Measurements from ENCODE around the gene RAPGEF2.

Gene RAPGEF2

DNA sequence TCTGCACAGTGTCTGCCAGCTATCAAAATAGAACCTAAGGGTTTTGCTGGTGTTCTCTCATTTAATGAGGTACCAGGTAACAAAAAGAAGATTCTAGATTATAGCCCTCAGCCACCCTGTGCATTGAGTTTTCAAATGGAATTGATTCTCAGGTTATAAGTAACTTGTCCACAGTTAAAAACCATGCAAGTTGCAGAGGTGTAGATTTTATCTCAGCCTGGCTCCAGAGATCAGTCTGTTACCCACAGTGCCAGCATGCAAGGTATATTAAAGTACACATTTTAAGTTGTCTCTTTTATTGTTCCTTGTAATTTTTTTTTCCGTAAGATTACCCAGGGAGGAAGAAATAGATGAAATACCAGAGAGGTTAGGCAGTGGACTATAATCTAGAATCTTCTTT, 59.7 kb downstream of the RAPGEF2 start:
- CTCF ChIA-PET = interaction anchor here (0.6 kb wide), 1 partner anchor 248 kb away, joined by 3 read pairs; no protein-coding TSS in a partner anchor
- no peak for DNase-seq (ENCODE audit: extremely low spot score)
- POLR2A ChIA-PET = interaction anchor here (0.6 kb wide), 1 partner anchor 56 kb away, joined by 4 read pairs; no protein-coding TSS in a partner anchor

DNA sequence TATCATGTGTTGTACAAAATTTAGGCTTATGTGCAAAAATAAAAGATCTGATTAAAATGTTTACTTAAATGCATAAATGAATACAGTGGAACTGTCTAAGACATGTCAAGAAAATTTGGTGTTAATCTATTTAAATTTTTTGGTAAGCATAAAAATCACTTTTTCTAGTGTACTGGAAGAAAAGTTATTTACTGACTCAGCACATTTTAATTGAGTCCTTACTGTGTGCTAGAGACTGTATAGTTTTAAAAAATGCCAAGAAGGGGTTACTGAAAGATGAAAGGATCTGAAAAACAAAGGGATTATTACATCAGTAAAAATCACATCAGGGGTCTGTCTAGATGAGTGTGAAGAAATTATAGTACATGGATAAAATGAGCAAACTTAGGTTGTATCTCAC, 60.6 kb downstream of the RAPGEF2 start:
- ChIA-PET POLR2A (no interaction called here), CTCF (no interaction called here)

More for the DNA sequence above, 59.7 kb downstream of the RAPGEF2 start:
- TF ChIP-seq SUZ12 (IDR thresholded peaks at IDR 0.05) (no peak), FOXK2 (IDR thresholded peaks at IDR 0.05) (no peak), CTBP1 (IDR thresholded peaks at IDR 0.05; ENCODE audit: borderline replicate concordance) (no peak), LEF1 (IDR thresholded peaks at IDR 0.05; ENCODE audit: borderline replicate concordance) (no peak), BHLHE40 (IDR thresholded peaks at IDR 0.05; ENCODE audit: borderline replicate concordance) (no peak), L3MBTL2 (conservative IDR thresholded peaks at IDR 0.05) (no peak), TARDBP (IDR thresholded peaks at IDR 0.05) (no peak), SP1 (IDR thresholded peaks at IDR 0.05) (no peak), ELF4 (IDR thresholded peaks at IDR 0.05) (no peak), FOXM1 (IDR thresholded peaks at IDR 0.05; ENCODE audit: borderline replicate concordance) (no peak), ARNT (IDR thresholded peaks at IDR 0.05) (no peak), ZNF384 (IDR thresholded peaks at IDR 0.05) (no peak)

DNA sequence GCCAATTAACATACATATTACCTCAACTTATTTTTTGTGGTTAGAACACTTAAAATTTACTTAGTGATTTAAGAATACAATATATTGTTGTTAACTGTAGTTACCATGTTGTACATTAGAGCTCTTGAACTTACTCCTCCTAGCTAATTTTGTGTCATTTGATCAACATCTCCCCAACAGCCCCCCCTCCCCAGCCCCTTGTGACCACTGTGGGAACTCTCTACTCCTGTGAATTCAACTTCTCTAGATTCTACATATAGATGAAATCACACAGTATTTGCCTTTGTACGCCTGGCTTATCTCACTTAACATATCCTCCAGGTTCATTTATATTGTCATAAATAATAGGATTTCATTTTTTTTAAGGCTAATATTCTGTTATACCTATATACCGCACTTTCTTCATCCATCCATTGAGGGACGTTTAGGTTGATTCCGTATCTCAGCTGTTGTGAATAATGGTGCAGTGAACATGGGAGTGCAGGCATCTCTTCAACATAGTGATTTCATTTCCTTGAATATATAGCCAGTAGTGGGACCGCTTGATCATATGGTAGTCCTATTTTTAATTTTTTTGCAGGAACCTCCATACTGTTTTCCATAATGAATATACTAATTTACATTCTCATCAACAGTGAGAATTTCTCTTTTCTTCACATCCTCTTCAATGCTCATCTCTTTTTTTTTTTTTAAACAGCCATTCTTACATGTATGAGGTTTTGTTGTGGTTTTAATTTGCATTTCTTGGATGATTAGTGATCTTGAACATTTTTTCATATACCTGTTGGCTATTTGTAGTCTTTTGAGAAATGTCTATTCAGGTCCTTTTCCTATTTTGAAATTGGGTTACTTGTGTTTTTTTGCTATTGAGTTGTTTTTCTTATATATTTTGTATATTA, 66.8 kb downstream of the RAPGEF2 start:
- ChIA-PET CTCF (no interaction called here), POLR2A (no interaction called here)
- no peak for TF ChIP-seq CTBP1 (IDR thresholded peaks at IDR 0.05; ENCODE audit: borderline replicate concordance)
- TF ChIP-seq ZNF384 (IDR thresholded peaks at IDR 0.05) = no peak
- TF ChIP-seq FOXM1 (IDR thresholded peaks at IDR 0.05; ENCODE audit: borderline replicate concordance) = no peak
- TF ChIP-seq BHLHE40 (IDR thresholded peaks at IDR 0.05; ENCODE audit: borderline replicate concordance) = no peak
- no peak for TF ChIP-seq SP1 (IDR thresholded peaks at IDR 0.05)
- no peak for TF ChIP-seq FOXK2 (IDR thresholded peaks at IDR 0.05)
- TF ChIP-seq TARDBP (IDR thresholded peaks at IDR 0.05) = no peak
- no peak for DNase-seq (ENCODE audit: extremely low spot score)

More for the DNA sequence above, 60.6 kb downstream of the RAPGEF2 start:
- DNase-seq (ENCODE audit: extremely low spot score) = no peak
- TF ChIP-seq FOXM1 (IDR thresholded peaks at IDR 0.05; ENCODE audit: borderline replicate concordance) (no peak), HDGF (IDR thresholded peaks at IDR 0.05; ENCODE audit: borderline replicate concordance) (no peak), LEF1 (IDR thresholded peaks at IDR 0.05; ENCODE audit: borderline replicate concordance) (no peak), FOXA1 (IDR thresholded peaks at IDR 0.05) (no peak), TARDBP (IDR thresholded peaks at IDR 0.05) (no peak), SP1 (IDR thresholded peaks at IDR 0.05) (no peak), ZNF384 (IDR thresholded peaks at IDR 0.05) (no peak), FOXK2 (IDR thresholded peaks at IDR 0.05) (no peak), CTBP1 (IDR thresholded peaks at IDR 0.05; ENCODE audit: borderline replicate concordance) (no peak), NFRKB (IDR thresholded peaks at IDR 0.05) (no peak), ELF4 (IDR thresholded peaks at IDR 0.05) (no peak), L3MBTL2 (conservative IDR thresholded peaks at IDR 0.05) (no peak), SUZ12 (IDR thresholded peaks at IDR 0.05) (no peak), ARNT (IDR thresholded peaks at IDR 0.05) (no peak), BHLHE40 (IDR thresholded peaks at IDR 0.05; ENCODE audit: borderline replicate concordance) (no peak)
- TF ChIP-seq, protein P1, sequence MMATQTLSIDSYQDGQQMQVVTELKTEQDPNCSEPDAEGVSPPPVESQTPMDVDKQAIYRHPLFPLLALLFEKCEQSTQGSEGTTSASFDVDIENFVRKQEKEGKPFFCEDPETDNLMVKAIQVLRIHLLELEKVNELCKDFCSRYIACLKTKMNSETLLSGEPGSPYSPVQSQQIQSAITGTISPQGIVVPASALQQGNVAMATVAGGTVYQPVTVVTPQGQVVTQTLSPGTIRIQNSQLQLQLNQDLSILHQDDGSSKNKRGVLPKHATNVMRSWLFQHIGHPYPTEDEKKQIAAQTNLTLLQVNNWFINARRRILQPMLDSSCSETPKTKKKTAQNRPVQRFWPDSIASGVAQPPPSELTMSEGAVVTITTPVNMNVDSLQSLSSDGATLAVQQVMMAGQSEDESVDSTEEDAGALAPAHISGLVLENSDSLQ (IDR thresholded peaks at IDR 0.05) = no peak

DNA sequence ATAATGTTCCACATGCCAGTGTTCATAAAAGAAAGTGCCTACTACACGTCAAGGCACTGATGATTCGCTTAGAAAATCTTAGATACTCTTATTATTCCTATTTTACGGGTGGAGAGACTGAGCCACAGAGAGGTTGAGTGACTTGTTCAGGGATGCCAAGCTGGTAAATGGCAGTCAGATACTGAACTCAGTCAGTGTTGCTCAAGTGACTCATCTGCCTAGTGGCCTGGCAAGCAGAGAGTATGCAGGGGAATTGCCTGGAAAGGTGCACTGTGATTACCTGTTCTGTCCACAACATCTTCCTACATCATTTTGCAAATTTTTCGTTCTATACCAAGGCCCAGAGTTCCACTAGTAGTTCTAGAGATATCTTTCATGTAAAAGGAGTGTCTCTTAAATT, 68.4 kb downstream of the RAPGEF2 start:
- TF ChIP-seq ZNF384 (IDR thresholded peaks at IDR 0.05) (no peak), LEF1 (IDR thresholded peaks at IDR 0.05; ENCODE audit: borderline replicate concordance) (no peak), ARNT (IDR thresholded peaks at IDR 0.05) (no peak), FOXA1 (IDR thresholded peaks at IDR 0.05) (no peak), SP1 (IDR thresholded peaks at IDR 0.05) (no peak), NFRKB (IDR thresholded peaks at IDR 0.05) (no peak), FOXK2 (IDR thresholded peaks at IDR 0.05) (no peak), L3MBTL2 (conservative IDR thresholded peaks at IDR 0.05) (no peak), FOXM1 (IDR thresholded peaks at IDR 0.05; ENCODE audit: borderline replicate concordance) (no peak)
- POLR2A ChIA-PET = no interaction called here
- CTCF ChIA-PET = no interaction called here

DNA sequence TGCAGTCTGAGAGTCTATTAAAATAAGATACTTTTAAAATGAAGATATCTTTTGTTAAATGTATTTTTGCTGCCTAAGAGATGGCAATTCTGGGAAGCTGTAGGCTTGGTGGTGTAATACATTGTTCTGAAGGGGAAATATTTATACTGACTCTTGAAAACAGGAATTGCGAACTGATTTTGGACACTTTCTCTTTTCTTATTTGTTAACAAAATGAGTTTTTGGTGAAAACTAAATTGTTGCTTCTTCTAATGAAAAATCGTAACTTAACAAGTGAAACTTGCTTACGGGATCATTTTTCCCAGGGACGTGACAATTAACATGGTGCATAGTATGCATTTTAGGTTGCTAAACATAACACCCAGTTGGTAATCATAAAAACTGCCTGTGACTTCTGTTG, 71.0 kb downstream of the RAPGEF2 start:
- CTCF ChIA-PET = interaction anchor here (0.9 kb wide), 1 partner anchor 77 kb away, joined by 5 read pairs; no protein-coding TSS in a partner anchor
- no peak for TF ChIP-seq TARDBP (IDR thresholded peaks at IDR 0.05)
- TF ChIP-seq SUZ12 (IDR thresholded peaks at IDR 0.05) = no peak
- TF ChIP-seq NFRKB (IDR thresholded peaks at IDR 0.05) = no peak
- TF ChIP-seq ELF4 (IDR thresholded peaks at IDR 0.05) = no peak
- TF ChIP-seq, protein P1 (IDR thresholded peaks at IDR 0.05) = no peak
- no peak for TF ChIP-seq SP1 (IDR thresholded peaks at IDR 0.05)
- no peak for TF ChIP-seq HDGF (IDR thresholded peaks at IDR 0.05; ENCODE audit: borderline replicate concordance)
- TF ChIP-seq L3MBTL2 (conservative IDR thresholded peaks at IDR 0.05) = no peak
- no peak for TF ChIP-seq ARNT (IDR thresholded peaks at IDR 0.05)
- no peak for TF ChIP-seq LEF1 (IDR thresholded peaks at IDR 0.05; ENCODE audit: borderline replicate concordance)
- TF ChIP-seq ZNF384 (IDR thresholded peaks at IDR 0.05) = no peak
- no peak for TF ChIP-seq FOXK2 (IDR thresholded peaks at IDR 0.05)
- TF ChIP-seq FOXM1 (IDR thresholded peaks at IDR 0.05; ENCODE audit: borderline replicate concordance) = no peak
- no peak for TF ChIP-seq CTBP1 (IDR thresholded peaks at IDR 0.05; ENCODE audit: borderline replicate concordance)
- TF ChIP-seq FOXA1 (IDR thresholded peaks at IDR 0.05) = no peak
- TF ChIP-seq BHLHE40 (IDR thresholded peaks at IDR 0.05; ENCODE audit: borderline replicate concordance) = no peak
- DNase-seq (ENCODE audit: extremely low spot score) = no peak
- POLR2A ChIA-PET = no interaction called here

More for the DNA sequence above, 68.4 kb downstream of the RAPGEF2 start:
- no peak for DNase-seq (ENCODE audit: extremely low spot score)

DNA sequence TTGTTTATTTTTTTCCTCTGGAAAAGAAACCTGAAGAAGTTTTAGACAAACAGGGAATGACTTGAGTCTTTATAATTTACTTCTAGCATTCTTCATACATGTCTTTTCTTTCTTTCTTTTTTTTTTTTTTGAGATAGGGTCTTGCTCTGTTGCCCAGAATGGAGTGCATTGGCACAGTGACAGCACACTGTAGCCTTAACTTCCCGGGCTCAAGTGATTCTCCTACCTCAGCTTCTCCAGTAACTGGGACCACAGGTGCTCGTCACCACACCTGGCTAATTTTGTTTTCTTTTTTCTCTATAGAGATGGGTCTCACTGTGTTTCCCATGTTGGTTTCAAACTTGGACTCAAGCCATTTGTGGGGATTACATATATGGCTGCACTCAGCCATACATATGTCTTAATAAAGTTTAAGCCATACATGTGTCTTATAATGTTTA, 71.8 kb downstream of the RAPGEF2 start:
- CTCF ChIA-PET = no interaction called here
- POLR2A ChIA-PET = no interaction called here
- TF ChIP-seq CTBP1 (IDR thresholded peaks at IDR 0.05; ENCODE audit: borderline replicate concordance) (no peak), ZNF384 (IDR thresholded peaks at IDR 0.05) (0 out of 2 replicates have a peak, but pooled peaks have one; percentile 27)
- DNase-seq (ENCODE audit: extremely low spot score) = no peak
